GM18511 (cell line): Measurements from ENCODE around the gene SYT17.

ENCODE experiments used
- ATAC-seq: cut with Tn5 transposase; IDR thresholded peaks from one replicate; pipeline ENCODE4 v1.9.1; 2021; ENCODE audit warnings: mild to moderate bottlenecking, moderate library complexity; ENCODE audit not compliant: unreplicated experiment

Gene SYT17

GRCh38 chr16:19291475-19291874 is 123.4 kb downstream of the SYT17 start:
- no peak for ATAC-seq

GRCh38 chr16:19292186-19292585 is 124.1 kb downstream of the SYT17 start:
- ATAC-seq = no peak

DNA sequence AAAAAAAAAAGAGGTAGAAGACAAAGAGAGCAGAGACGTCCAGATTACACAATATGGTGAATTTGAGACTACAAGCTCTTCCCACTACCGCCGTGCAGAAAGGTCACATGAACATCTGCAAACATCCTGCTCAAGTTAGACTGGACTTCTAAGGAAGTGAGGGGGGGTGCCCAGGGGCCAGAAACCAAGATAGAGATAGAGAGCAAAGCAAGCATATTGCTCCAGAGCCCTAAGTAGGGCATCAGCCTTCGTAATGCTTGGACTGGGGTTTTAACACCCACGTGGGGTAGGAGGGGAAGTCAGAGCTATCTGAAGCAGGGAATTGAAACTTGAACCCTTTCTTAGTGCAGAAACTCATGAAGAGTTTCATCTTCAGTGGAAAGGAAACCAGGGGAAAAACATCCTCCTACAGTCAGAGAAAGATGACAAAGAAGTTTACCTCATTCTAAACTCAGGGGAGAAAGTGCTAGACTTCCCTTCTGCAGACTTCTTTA is 126.2 kb downstream of the SYT17 start:
- peak; percentile 89 for ATAC-seq

GRCh38 chr16:19295393-19295792 is 127.4 kb downstream of the SYT17 start:
- no peak for ATAC-seq

- no peak for ATAC-seq
These were observed 129.4 kb downstream of the SYT17 start for GRCh38 chr16:19297454-19297853.

DNA sequence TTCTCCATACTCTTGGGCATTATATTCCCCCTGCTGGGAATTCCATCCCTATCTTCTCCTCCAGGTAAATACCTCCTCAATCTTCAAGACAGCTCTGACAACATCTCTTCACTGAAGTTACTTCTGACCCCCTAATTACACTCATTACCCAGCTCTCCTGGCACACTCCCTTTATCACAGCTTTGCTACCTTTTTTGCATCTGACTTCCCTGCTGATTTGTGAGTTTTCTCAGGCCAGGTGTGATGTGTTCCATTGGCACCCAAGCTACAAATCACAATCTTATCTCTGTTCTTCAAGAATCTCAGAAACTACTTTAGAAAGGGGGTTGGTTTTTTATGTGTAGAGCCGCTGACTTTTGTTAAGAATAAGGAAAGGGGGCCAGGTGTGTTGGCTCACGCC is 131.5 kb downstream of the SYT17 start:
- no peak for ATAC-seq

GRCh38 chr16:19301931-19302330 is 133.9 kb downstream of the SYT17 start:
- ATAC-seq = no peak

GRCh38 chr16:19304750-19305149 is 136.7 kb downstream of the SYT17 start:
- no peak for ATAC-seq

GRCh38 chr16:19305443-19305842 is 137.4 kb downstream of the SYT17 start:
- ATAC-seq = no peak

DNA sequence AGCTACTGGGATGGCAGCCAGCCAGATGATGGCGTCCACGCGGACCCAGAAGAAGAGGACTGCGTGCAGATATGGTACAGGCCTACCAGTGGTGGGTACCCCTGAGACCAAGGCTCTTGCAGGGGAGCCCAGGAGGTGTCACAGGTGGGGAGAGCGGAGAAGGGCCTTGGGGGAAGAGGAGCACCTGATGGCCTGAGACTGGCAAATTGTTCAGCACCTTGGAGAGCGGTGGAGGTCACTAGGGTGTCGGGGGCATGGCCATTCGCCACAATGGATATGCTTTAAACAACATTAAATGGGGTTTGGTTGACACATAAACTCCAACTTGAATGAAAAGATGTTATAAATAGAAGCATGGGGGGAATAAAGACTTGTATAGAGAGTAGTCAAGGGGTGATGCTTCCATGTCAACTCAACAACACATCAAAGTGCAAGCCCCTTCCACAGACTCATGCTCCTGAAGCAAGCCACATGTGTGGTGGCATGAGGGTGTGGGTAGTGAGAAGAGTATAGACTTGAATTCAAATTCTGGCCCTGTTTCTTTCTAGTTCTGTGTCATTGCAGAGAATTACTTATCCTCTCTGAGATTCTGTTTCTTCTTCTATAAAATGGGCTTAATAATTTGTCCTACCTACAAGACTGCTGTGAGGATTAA is 139.7 kb downstream of the SYT17 start:
- no peak for ATAC-seq

DNA sequence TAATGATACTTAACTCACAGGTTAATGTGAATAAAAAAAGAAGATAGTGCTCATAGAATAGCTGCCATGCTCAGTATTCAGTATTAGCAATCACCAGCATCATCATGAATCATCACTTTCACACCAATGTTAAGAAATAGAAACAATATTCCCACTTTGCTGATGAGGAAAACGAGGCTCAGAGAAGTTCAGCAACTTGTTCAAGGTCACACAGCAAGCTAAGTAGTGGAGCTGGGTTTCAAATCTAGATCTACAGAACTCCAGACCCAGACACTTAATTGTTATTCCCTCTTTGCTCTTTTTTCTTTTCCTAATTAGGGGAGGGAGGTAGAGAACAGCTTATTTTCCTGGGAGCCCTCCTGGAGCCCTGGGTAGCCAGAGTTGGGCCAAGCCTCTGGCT is 140.4 kb downstream of the SYT17 start:
- no peak for ATAC-seq

GRCh38 chr16:19309178-19309577 is 141.1 kb downstream of the SYT17 start:
- no peak for ATAC-seq

- no peak for ATAC-seq
These were observed 146.8 kb downstream of the SYT17 start for GRCh38 chr16:19314718-19315425.

- no peak for ATAC-seq
These were observed 147.9 kb downstream of the SYT17 start for GRCh38 chr16:19315889-19316433.

DNA sequence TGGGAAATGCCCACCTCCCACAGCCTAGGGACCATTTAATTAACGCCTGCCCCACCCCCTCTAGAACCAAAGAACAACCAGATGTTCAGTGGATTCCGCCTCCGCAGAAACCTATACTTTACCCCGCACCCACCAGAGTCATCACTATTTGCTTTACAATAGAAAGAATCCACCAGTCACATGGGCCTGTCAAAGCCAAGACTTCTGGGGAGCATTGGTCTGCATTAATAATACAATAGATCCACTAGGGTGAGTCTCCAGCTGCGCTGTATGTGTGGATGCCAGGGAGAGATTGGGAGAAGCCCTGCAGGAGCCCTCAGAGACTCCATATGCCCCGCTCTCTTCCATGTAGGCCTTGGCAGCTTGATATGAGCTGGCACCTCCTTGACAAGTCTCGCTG is 148.8 kb downstream of the SYT17 start:
- no peak for ATAC-seq
